ENCODE measurements around the gene TRPV3. TPM values are rescaled to one million over a fixed set of nuclear protein-coding genes. Genes with fewer than 3 reads are reported as not detected.
A peak's percentile ranks its signal among the peaks of the same experiment; 100 is the strongest.
"Not testable (repeated sequence)": the region's sequence is repeated elsewhere in the genome, so short reads cannot be mapped to it uniquely, and the experiment has no call there.

Gene TRPV3
- total RNA-seq, 1 donor from 2014 or later = 0.08 TPM

GRCh38 chr17:3526971-3527370 is 30.6 kb downstream of the TRPV3 start:
- TF ChIP-seq CTCF (IDR thresholded peaks at IDR 0.05) = no peak
- Mint-ChIP-seq H3K27ac (ENCODE audit: unreplicated experiment) (no peak overlapping the region), H3K9me3 (ENCODE audit: unreplicated experiment) (no peaks in the 10 kb centered on the region)

GRCh38 chr17:3526491-3526890 is 31.1 kb downstream of the TRPV3 start:
- TF ChIP-seq CTCF (IDR thresholded peaks at IDR 0.05) = no peak
- no peak overlapping the region for H3K4me3 Mint-ChIP-seq (ENCODE audit: unreplicated experiment)
- no peaks in the 10 kb centered on the region for H3K9me3 Mint-ChIP-seq (ENCODE audit: unreplicated experiment)

More at GRCh38 chr17:3526971-3527370, 30.6 kb downstream of the TRPV3 start:
- Mint-ChIP-seq H3K27me3 (ENCODE audit: unreplicated experiment) (no peaks in the 10 kb centered on the region), H3K4me3 (ENCODE audit: unreplicated experiment) (no peak overlapping the region), H3K36me3 (ENCODE audit: unreplicated experiment) (no peaks in the 10 kb centered on the region), H3K4me1 (ENCODE audit: unreplicated experiment) (peaks cover 5% of the 10 kb centered on the region)
- no peak for DNase-seq (ENCODE audit: extremely low spot score, unreplicated experiment)

GRCh38 chr17:3524024-3524423 is 33.6 kb downstream of the TRPV3 start:
- no peak overlapping the region for H3K4me3 Mint-ChIP-seq (ENCODE audit: unreplicated experiment)
- no peaks in the 10 kb centered on the region for H3K9me3 Mint-ChIP-seq (ENCODE audit: unreplicated experiment)
- H3K27me3 Mint-ChIP-seq (ENCODE audit: unreplicated experiment) = no peaks in the 10 kb centered on the region
- no peak for TF ChIP-seq CTCF (IDR thresholded peaks at IDR 0.05)
- no peak for DNase-seq (ENCODE audit: extremely low spot score, unreplicated experiment)
- H3K27ac Mint-ChIP-seq (ENCODE audit: unreplicated experiment) = no peak overlapping the region
- H3K4me1 Mint-ChIP-seq (ENCODE audit: unreplicated experiment) = peaks cover 5% of the 10 kb centered on the region
- H3K36me3 Mint-ChIP-seq (ENCODE audit: unreplicated experiment) = no peaks in the 10 kb centered on the region

More at GRCh38 chr17:3526491-3526890, 31.1 kb downstream of the TRPV3 start:
- H3K4me1 Mint-ChIP-seq (ENCODE audit: unreplicated experiment) = peaks cover 5% of the 10 kb centered on the region
- H3K36me3 Mint-ChIP-seq (ENCODE audit: unreplicated experiment) = no peaks in the 10 kb centered on the region
- no peaks in the 10 kb centered on the region for H3K27me3 Mint-ChIP-seq (ENCODE audit: unreplicated experiment)
- no peak overlapping the region for H3K27ac Mint-ChIP-seq (ENCODE audit: unreplicated experiment)
- no peak for DNase-seq (ENCODE audit: extremely low spot score, unreplicated experiment)

- not testable (repeated sequence) for H3K4me1 Mint-ChIP-seq (ENCODE audit: unreplicated experiment); H3K27me3 Mint-ChIP-seq (ENCODE audit: unreplicated experiment); DNase-seq (ENCODE audit: extremely low spot score, unreplicated experiment); H3K27ac Mint-ChIP-seq (ENCODE audit: unreplicated experiment); H3K4me3 Mint-ChIP-seq (ENCODE audit: unreplicated experiment); H3K9me3 Mint-ChIP-seq (ENCODE audit: unreplicated experiment); H3K36me3 Mint-ChIP-seq (ENCODE audit: unreplicated experiment)
Observed at GRCh38 chr17:3519472-3519871, 38.1 kb downstream of the TRPV3 start.

GRCh38 chr17:3514873-3515272 is 42.7 kb downstream of the TRPV3 start:
- Mint-ChIP-seq H3K36me3 (ENCODE audit: unreplicated experiment) (no peaks in the 10 kb centered on the region), H3K9me3 (ENCODE audit: unreplicated experiment) (no peaks in the 10 kb centered on the region), H3K4me1 (ENCODE audit: unreplicated experiment) (peaks cover 3% of the 10 kb centered on the region), H3K4me3 (ENCODE audit: unreplicated experiment) (no peak overlapping the region), H3K27ac (ENCODE audit: unreplicated experiment) (no peak overlapping the region), H3K27me3 (ENCODE audit: unreplicated experiment) (peaks cover 22% of the 10 kb centered on the region)
- no peak for TF ChIP-seq CTCF (IDR thresholded peaks at IDR 0.05)
- DNase-seq (ENCODE audit: extremely low spot score, unreplicated experiment) = no peak

GRCh38 chr17:3514167-3514566 is 43.4 kb downstream of the TRPV3 start:
- not testable (repeated sequence) for H3K9me3 Mint-ChIP-seq (ENCODE audit: unreplicated experiment); H3K27ac Mint-ChIP-seq (ENCODE audit: unreplicated experiment); H3K4me3 Mint-ChIP-seq (ENCODE audit: unreplicated experiment); H3K36me3 Mint-ChIP-seq (ENCODE audit: unreplicated experiment); H3K4me1 Mint-ChIP-seq (ENCODE audit: unreplicated experiment)
- peak; percentile 70 for DNase-seq (ENCODE audit: extremely low spot score, unreplicated experiment)
- H3K27me3 Mint-ChIP-seq (ENCODE audit: unreplicated experiment) = peaks cover 22% of the 10 kb centered on the region

Data from osteocyte (in vitro differentiated cells).